Neural cell (in vitro differentiated cells): ENCODE measurements around the gene DCXR. TPM values are rescaled to one million over a fixed set of nuclear protein-coding genes. Genes with fewer than 3 reads are reported as not detected.
A peak's percentile ranks its signal among the peaks of the same experiment; 100 is the strongest.

Experiments used
- H2AFZ ChIP-seq: fragments of 200-600, 300-800 bp; sonication (generic), shearing (Covaris generic); 2 replicates; pipeline ENCODE4 v1.6.0; 2014; ENCODE audit warnings: low read depth, mild to moderate bottlenecking, antibody characterized with exemption, low read length, moderate library complexity
- H3F3A ChIP-seq: fragments of 200-600 bp; shearing (Covaris generic); 2 replicates; pipeline ENCODE4 v1.6.1; 2016; ENCODE audit warnings: mild to moderate bottlenecking, moderate library complexity, mixed read lengths, antibody characterized with exemption, low read length; ENCODE audit not compliant: insufficient read depth, poor library complexity, severe bottlenecking
- H3K27ac ChIP-seq: fragments of 200-600, 300-800 bp; sonication (generic), shearing (Covaris generic); 2 replicates; pipeline ENCODE4 v1.5.1; 2014; ENCODE audit warnings: mild to moderate bottlenecking, low read length, moderate library complexity
- H3K27me3 ChIP-seq: fragments of 300-800, 200-600 bp; sonication (generic), shearing (Covaris generic); 2 replicates; pipeline ENCODE4 v1.6.0; 2014; ENCODE audit warnings: mild to moderate bottlenecking, low read depth, low read length, moderate library complexity; ENCODE audit not compliant: insufficient read depth
- H3K36me3 ChIP-seq: fragments of 300-800, 200-600 bp; sonication (generic), shearing (Covaris generic); 2 replicates; pipeline ENCODE4 v1.5.1; 2014; ENCODE audit warnings: mild to moderate bottlenecking, antibody characterized with exemption, low read length, moderate library complexity; ENCODE audit not compliant: insufficient read depth
- H3K4me2 ChIP-seq: fragments of 300-800, 200-600 bp; sonication (generic), shearing (Covaris generic); 2 replicates; pipeline ENCODE4 v1.6.0; 2014; ENCODE audit warnings: mild to moderate bottlenecking, low read length
- H3K4me3 ChIP-seq: fragments of 300-800, 200-600 bp; sonication (generic), shearing (Covaris generic); 2 replicates; pipeline ENCODE4 v1.5.1; 2014; ENCODE audit warnings: mild to moderate bottlenecking, low read length, moderate library complexity
- H3K79me2 ChIP-seq: fragments of 200-600 bp; shearing (Covaris generic); replicated peaks from 2 replicates; pipeline ENCODE4 v1.6.0; 2014; ENCODE audit warnings: mild to moderate bottlenecking, low read length, moderate library complexity; ENCODE audit not compliant: insufficient read depth
- H3K9ac ChIP-seq: fragments of 300-800, 200-600 bp; sonication (generic), shearing (Covaris generic); 2 replicates; pipeline ENCODE4 v1.6.1; 2016; ENCODE audit warnings: mild to moderate bottlenecking, low read length, mixed read lengths
- H3K9me2 ChIP-seq: fragments of 200-600 bp; shearing (Covaris generic); 2 replicates; pipeline ENCODE4 v1.6.1; 2016; ENCODE audit warnings: mild to moderate bottlenecking, low read length, mixed read lengths; ENCODE audit not compliant: insufficient read depth
- H3K9me3 ChIP-seq: fragments of 200-600, 300-800 bp; sonication (generic), shearing (Covaris generic); 2 replicates; pipeline ENCODE4 v1.6.1; 2016; ENCODE audit warnings: mild to moderate bottlenecking, mixed run types, low read length, moderate library complexity, mixed read lengths
- H4K20me1 ChIP-seq: fragments of 200-600 bp; shearing (Covaris generic); 2 replicates; pipeline ENCODE4 v1.6.1; 2016; ENCODE audit warnings: mild to moderate bottlenecking, mixed run types; ENCODE audit not compliant: insufficient read depth
- CTCF ChIP-seq: fragments of 450-650 bp; IDR thresholded peaks from 2 replicates; pipeline ENCODE4 v1.5.1; 2014; ENCODE audit warnings: antibody characterized with exemption, mild to moderate bottlenecking, moderate library complexity; ENCODE audit not compliant: poor library complexity, severe bottlenecking
- EP300 ChIP-seq: fragments of 450-650 bp; conservative IDR thresholded peaks from 2 replicates; pipeline ENCODE4 v1.6.1; 2014; ENCODE audit warnings: antibody characterized with exemption, mild to moderate bottlenecking, moderate library complexity; ENCODE audit not compliant: poor library complexity, severe bottlenecking
- EZH2 ChIP-seq: fragments of 200-600, 300-800 bp; shearing (Covaris generic), sonication (generic); IDR thresholded peaks from 2 replicates; pipeline ENCODE4 v1.6.1; 2014; ENCODE audit warnings: antibody characterized with exemption, low read length, borderline replicate concordance, mild to moderate bottlenecking; ENCODE audit not compliant: insufficient read depth, poor library complexity, severe bottlenecking
- MXI1 ChIP-seq: fragments of 450-650 bp; conservative IDR thresholded peaks from 2 replicates; pipeline ENCODE4 v1.6.1; 2014; ENCODE audit warnings: antibody characterized with exemption, mild to moderate bottlenecking; ENCODE audit not compliant: poor library complexity, severe bottlenecking
- POLR2AphosphoS5 ChIP-seq: IDR thresholded peaks from 2 replicates; pipeline ENCODE4 v1.6.1; 2012
- RAD21 ChIP-seq: fragments of 450-650 bp; conservative IDR thresholded peaks from 2 replicates; pipeline ENCODE4 v1.6.1; 2014; ENCODE audit warnings: antibody characterized with exemption, mild to moderate bottlenecking, moderate library complexity
- REST ChIP-seq: IDR thresholded peaks from 2 replicates; pipeline ENCODE4 v1.6.1; 2012; ENCODE audit warnings: borderline replicate concordance
- SMC3 ChIP-seq: fragments of 450-650 bp; conservative IDR thresholded peaks from 2 replicates; pipeline ENCODE4 v1.6.1; 2014; ENCODE audit warnings: antibody characterized with exemption, mild to moderate bottlenecking, moderate library complexity; ENCODE audit not compliant: poor library complexity
- TAF1 ChIP-seq: IDR thresholded peaks from 2 replicates; pipeline ENCODE4 v1.6.1; 2012; ENCODE audit warnings: low read depth
- polyA plus RNA-seq: library from polyadenylated mRNA; depleted of rRNA; stranded (reverse); fragments of >200 nt; gene quantifications from 2 replicates; pipeline ENCODE4 v1.2.3, GENCODE V29; 2014

The DCXR gene
- polyA plus RNA-seq, 1 donor from 2014 or later, result 129 TPM

GRCh38 chr17:82030470-82031302 lies 6.8 kb downstream of the DCXR start:
- Histone ChIP-seq H3K9ac (peak overlapping the region; percentile 60), H2AFZ (no peak overlapping the region), H3K9me3 (no peaks in the 10 kb centered on the region)

More at GRCh38 chr17:82030470-82031302, 6.8 kb downstream of the DCXR start:
- Histone ChIP-seq H3K4me2 (peak overlapping the region; percentile 25), H4K20me1 (no peaks in the 10 kb centered on the region), H3K27ac (peak overlapping the region; percentile 39), H3F3A (no peaks in the 10 kb centered on the region), H3K27me3 (no peaks in the 10 kb centered on the region), H3K79me2 (no peaks in the 10 kb centered on the region), H3K9me2 (no peaks in the 10 kb centered on the region), H3K36me3 (no peaks in the 10 kb centered on the region), H3K4me3 (peak overlapping the region; percentile 68)
- TF ChIP-seq REST (no peak), EP300 (no peak), EZH2 (no peak), POLR2AphosphoS5 (peak; percentile 7), CTCF (peak; percentile 90), SMC3 (peak; percentile 79), MXI1 (no peak), TAF1 (no peak), RAD21 (peak; percentile 87)
